ENCODE data around the gene ETS2. TPM values are rescaled to one million over a fixed set of nuclear protein-coding genes. Genes with fewer than 3 reads are reported as not detected.
A peak's percentile ranks its signal among the peaks of the same experiment; 100 is the strongest.

ETS2 gene
- polyA plus RNA-seq, 1 donor from 2014 or later = 11.6 TPM

GRCh38 chr21:38804789-38805327, 871 bp upstream of the ETS2 start:
- no peaks in the 10 kb centered on the region for H4K20me1 ChIP-seq (ENCODE audit: insufficient read depth)
- H3K9ac ChIP-seq (ENCODE audit: low read length) = peak overlapping the region; percentile 73
- peaks cover 7% of the 10 kb centered on the region for H3K79me2 ChIP-seq (replicated peaks; ENCODE audit: insufficient read depth, low read length)
- peak overlapping the region; percentile 48 for H2AFZ ChIP-seq (ENCODE audit: low read depth, low read length)
- H3K27ac ChIP-seq (ENCODE audit: low read length) = peak overlapping the region; percentile 61
- no peaks in the 10 kb centered on the region for H3K9me2 ChIP-seq (ENCODE audit: insufficient read depth, low read length)
- H3K27me3 ChIP-seq (ENCODE audit: insufficient read depth, low read depth, low read length) = no peaks in the 10 kb centered on the region
- H3K36me3 ChIP-seq (ENCODE audit: insufficient read depth, low read length) = no peaks in the 10 kb centered on the region
- H3K4me2 ChIP-seq (ENCODE audit: low read length) = peak overlapping the region; percentile 34
- H3K9me3 ChIP-seq (ENCODE audit: low read length) = no peaks in the 10 kb centered on the region
- TF ChIP-seq REST (IDR thresholded peaks at IDR 0.05; ENCODE audit: borderline replicate concordance) (no peak), EP300 (conservative IDR thresholded peaks at IDR 0.05; ENCODE audit: poor library complexity, severe bottlenecking) (no peak), SMC3 (conservative IDR thresholded peaks at IDR 0.05; ENCODE audit: poor library complexity) (peak; percentile 78), MXI1 (conservative IDR thresholded peaks at IDR 0.05; ENCODE audit: poor library complexity, severe bottlenecking) (no peak), CTCF (IDR thresholded peaks at IDR 0.05; ENCODE audit: poor library complexity, severe bottlenecking) (peak; percentile 77), RAD21 (conservative IDR thresholded peaks at IDR 0.05) (peak; percentile 66), EZH2 (IDR thresholded peaks at IDR 0.05; ENCODE audit: borderline replicate concordance, insufficient read depth, low read length, poor library complexity, severe bottlenecking) (no peak), TAF1 (IDR thresholded peaks at IDR 0.05; ENCODE audit: low read depth) (no peak), POLR2AphosphoS5 (IDR thresholded peaks at IDR 0.05) (no peak)
- peak overlapping the region; percentile 84 for H3K4me3 ChIP-seq (ENCODE audit: low read length)
- H3F3A ChIP-seq (ENCODE audit: insufficient read depth, low read length, poor library complexity, severe bottlenecking) = no peaks in the 10 kb centered on the region

GRCh38 chr21:38806153-38806941, 618 bp downstream of the ETS2 start:
- TF ChIP-seq RAD21 (conservative IDR thresholded peaks at IDR 0.05) = peak; percentile 14
- no peak for TF ChIP-seq SMC3 (conservative IDR thresholded peaks at IDR 0.05; ENCODE audit: poor library complexity)
- peak overlapping the region; percentile 84 for H3K4me3 ChIP-seq (ENCODE audit: low read length)
- H4K20me1 ChIP-seq (ENCODE audit: insufficient read depth) = no peaks in the 10 kb centered on the region
- no peaks in the 10 kb centered on the region for H3K27me3 ChIP-seq (ENCODE audit: insufficient read depth, low read depth, low read length)
- peak overlapping the region; percentile 84 for H3K4me2 ChIP-seq (ENCODE audit: low read length)
- H3F3A ChIP-seq (ENCODE audit: insufficient read depth, low read length, poor library complexity, severe bottlenecking) = no peaks in the 10 kb centered on the region
- peak overlapping the region; percentile 23 for H2AFZ ChIP-seq (ENCODE audit: low read depth, low read length)
- peak overlapping the region; percentile 27 for H3K27ac ChIP-seq (ENCODE audit: low read length)
- no peaks in the 10 kb centered on the region for H3K9me3 ChIP-seq (ENCODE audit: low read length)
- H3K79me2 ChIP-seq (replicated peaks; ENCODE audit: insufficient read depth, low read length) = peaks cover 7% of the 10 kb centered on the region
- H3K36me3 ChIP-seq (ENCODE audit: insufficient read depth, low read length) = no peaks in the 10 kb centered on the region
- peak overlapping the region; percentile 73 for H3K9ac ChIP-seq (ENCODE audit: low read length)
- H3K9me2 ChIP-seq (ENCODE audit: insufficient read depth, low read length) = no peaks in the 10 kb centered on the region

Data from neural cell (in vitro differentiated cells).